WERI-Rb-1 (cell line): ENCODE data around the gene SLC5A1.

ENCODE experiments used
- DNase-seq: peaks from one replicate; pipeline ENCODE4 v3.0.0-alpha.2; 2020
- H3K27ac ChIP-seq: fragments of 250-450 bp; sonication (Bioruptor Pico); 2 replicates; pipeline ENCODE4 v1.5.1; 2020; ENCODE audit warnings: mild to moderate bottlenecking, moderate library complexity
- H3K27me3 ChIP-seq: fragments of 250-450 bp; sonication (Bioruptor Pico); 2 replicates; pipeline ENCODE4 v1.5.1; 2021; ENCODE audit warnings: mild to moderate bottlenecking, low read depth, moderate library complexity; ENCODE audit not compliant: insufficient read depth, severe bottlenecking
- H3K36me3 ChIP-seq: fragments of 250-450 bp; sonication (Bioruptor Pico); 2 replicates; pipeline ENCODE4 v1.5.1; 2020; ENCODE audit warnings: mild to moderate bottlenecking, moderate library complexity
- H3K4me3 ChIP-seq: 2 replicates; pipeline ENCODE4 v1.5.1; 2011; ENCODE audit warnings: low read depth, mild to moderate bottlenecking, control low read depth, low read length
- H3K9me3 ChIP-seq: fragments of 250-450 bp; sonication (Bioruptor Pico); 2 replicates; pipeline ENCODE4 v1.5.1; 2021; ENCODE audit warnings: mild to moderate bottlenecking, moderate library complexity; ENCODE audit not compliant: severe bottlenecking
- TF ChIP-seq, protein P1 (sequence below): IDR thresholded peaks from 2 replicates; pipeline ENCODE4 v1.5.1; 2011; ENCODE audit warnings: low read depth, mild to moderate bottlenecking, control low read depth, inconsistent platforms, low read length

SLC5A1 gene

DNA sequence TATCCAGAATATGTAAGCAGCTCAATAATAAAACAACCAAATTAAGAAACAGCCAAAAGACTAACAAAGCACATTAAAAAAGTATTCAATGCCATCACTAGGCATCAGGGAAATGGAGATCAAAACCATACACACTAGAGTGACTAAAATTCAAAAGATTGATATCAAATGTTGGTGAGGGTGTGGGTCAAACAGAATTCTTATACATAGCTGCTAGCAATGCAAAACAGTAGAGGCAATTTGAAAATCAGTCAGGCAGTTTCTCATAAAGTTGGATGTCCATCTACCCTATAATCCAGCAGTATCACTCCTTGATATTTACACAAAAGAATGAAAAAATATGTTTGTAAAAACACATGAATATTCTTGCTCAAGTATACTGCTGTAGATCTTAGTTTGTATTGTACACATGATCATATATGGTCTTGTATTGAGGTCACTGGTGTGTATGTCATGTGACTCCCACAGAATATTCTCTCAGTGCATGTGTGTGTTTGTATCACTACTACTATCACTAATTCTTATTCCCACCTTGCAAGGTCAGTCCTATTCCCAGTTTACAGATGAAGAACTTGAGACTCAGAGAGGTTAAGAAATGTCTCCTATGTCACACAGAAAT is 54.9 kb downstream of the SLC5A1 start:
- no peak overlapping the region for H3K27ac ChIP-seq
- H3K4me3 ChIP-seq = no peak overlapping the region
- TF ChIP-seq, protein P1, sequence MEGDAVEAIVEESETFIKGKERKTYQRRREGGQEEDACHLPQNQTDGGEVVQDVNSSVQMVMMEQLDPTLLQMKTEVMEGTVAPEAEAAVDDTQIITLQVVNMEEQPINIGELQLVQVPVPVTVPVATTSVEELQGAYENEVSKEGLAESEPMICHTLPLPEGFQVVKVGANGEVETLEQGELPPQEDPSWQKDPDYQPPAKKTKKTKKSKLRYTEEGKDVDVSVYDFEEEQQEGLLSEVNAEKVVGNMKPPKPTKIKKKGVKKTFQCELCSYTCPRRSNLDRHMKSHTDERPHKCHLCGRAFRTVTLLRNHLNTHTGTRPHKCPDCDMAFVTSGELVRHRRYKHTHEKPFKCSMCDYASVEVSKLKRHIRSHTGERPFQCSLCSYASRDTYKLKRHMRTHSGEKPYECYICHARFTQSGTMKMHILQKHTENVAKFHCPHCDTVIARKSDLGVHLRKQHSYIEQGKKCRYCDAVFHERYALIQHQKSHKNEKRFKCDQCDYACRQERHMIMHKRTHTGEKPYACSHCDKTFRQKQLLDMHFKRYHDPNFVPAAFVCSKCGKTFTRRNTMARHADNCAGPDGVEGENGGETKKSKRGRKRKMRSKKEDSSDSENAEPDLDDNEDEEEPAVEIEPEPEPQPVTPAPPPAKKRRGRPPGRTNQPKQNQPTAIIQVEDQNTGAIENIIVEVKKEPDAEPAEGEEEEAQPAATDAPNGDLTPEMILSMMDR = no peak
- no peaks in the 10 kb centered on the region for H3K9me3 ChIP-seq
- DNase-seq = no peak
- H3K36me3 ChIP-seq = no peaks in the 10 kb centered on the region
- peaks cover 15% of the 10 kb centered on the region for H3K27me3 ChIP-seq

DNA sequence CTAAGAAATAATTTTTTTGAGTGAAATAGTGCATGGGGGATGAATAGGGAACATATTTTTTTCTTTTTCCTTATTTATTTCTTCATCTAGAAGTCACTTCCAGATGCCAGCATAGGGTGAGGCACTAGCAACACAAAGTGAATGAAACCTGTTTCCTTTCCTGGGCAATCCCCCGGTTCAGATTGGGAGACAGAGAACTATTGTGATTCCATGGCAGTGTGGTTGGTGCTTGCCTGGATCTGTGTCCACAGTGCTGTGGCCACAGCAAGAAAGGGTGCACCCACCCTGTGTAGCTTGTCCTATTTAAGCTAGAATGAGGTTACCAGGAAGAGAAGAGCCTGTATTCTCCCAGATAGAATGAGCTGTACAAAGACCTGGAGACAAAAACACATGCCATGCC is 57.6 kb downstream of the SLC5A1 start:
- Histone ChIP-seq H3K4me3 (no peak overlapping the region), H3K27ac (no peak overlapping the region), H3K27me3 (peaks cover 29% of the 10 kb centered on the region), H3K36me3 (no peaks in the 10 kb centered on the region), H3K9me3 (no peaks in the 10 kb centered on the region)
- TF ChIP-seq, protein P1 = no peak
- no peak for DNase-seq

DNA sequence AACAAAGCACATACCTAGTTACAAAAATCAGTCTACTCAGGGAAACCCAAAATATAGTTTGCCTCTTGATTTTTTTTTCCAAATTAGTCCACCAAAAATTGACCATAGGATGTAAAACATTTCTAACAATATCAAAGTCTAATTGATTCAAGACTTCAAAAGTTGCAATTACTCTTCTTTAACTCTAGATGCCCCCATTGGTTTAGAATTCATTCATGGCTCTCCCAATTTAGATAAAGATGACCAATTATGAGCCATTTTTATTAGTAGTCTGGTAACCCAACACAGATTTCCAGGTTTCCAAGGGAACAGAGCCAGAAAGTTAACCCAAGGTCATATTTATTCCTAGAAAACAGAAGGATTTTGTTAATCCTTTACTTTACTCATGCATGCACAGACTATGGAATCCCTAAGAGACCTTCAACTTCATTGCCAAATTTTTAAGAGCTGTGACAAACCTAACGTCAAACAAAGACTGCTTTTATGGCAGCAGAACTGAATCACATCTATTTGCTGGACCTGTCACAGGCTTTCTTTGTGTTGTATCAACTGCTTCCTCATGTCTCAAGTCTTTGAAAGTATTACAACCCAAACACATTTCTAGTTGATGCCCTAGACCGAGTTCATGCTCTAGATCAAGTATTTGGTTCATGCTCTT is 60.7 kb downstream of the SLC5A1 start:
- TF ChIP-seq, protein P1 = no peak
- H3K36me3 ChIP-seq = no peaks in the 10 kb centered on the region
- H3K27me3 ChIP-seq = peaks cover 36% of the 10 kb centered on the region
- no peaks in the 10 kb centered on the region for H3K9me3 ChIP-seq
- H3K4me3 ChIP-seq = no peak overlapping the region
- H3K27ac ChIP-seq = no peak overlapping the region
- DNase-seq = no peak

DNA sequence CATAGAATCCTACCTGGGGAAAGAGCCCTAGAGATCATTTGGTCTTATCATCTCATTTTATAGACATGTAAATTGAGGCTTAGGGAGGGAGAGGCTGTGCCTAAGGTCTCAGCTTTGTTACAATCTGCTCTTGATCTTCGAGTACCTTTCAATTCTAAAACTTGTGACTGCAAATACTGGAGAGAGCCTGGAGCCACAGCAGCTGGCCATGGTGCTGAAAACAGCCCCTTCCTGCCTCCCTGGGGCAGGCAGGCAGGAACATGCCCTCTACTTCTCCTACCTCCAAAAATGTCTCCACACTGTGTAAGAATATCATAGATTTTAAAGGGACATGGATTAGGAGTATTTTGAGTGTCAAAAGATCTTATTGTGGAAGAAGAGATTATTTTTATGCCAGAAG is 63.9 kb downstream of the SLC5A1 start:
- TF ChIP-seq, protein P1 = no peak
- no peak for DNase-seq
- H3K4me3 ChIP-seq = no peak overlapping the region
- no peak overlapping the region for H3K27ac ChIP-seq
- H3K9me3 ChIP-seq = no peaks in the 10 kb centered on the region
- no peaks in the 10 kb centered on the region for H3K36me3 ChIP-seq
- peaks cover 44% of the 10 kb centered on the region for H3K27me3 ChIP-seq

DNA sequence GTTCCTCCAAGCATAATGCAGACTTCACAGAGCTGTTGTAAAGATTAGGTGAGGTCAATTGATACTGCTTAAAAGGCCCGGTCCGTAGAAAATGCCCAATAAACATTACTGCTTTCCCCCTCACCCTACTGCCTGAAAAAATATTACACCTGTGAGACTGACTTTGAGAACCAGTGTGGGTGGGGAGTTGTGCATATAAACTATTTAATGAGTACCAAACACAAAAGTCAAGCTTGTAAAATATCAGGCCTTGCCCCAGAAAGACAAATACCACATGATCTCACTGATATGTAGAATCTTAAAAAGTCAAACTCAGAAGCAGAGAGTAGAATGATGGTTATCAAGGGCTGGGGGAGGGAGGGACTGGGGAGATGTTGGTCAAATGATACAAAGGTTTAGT is 69.3 kb downstream of the SLC5A1 start:
- peaks cover 60% of the 10 kb centered on the region for H3K27me3 ChIP-seq
- H3K9me3 ChIP-seq = no peaks in the 10 kb centered on the region
- no peak overlapping the region for H3K4me3 ChIP-seq
- no peaks in the 10 kb centered on the region for H3K36me3 ChIP-seq
- no peak overlapping the region for H3K27ac ChIP-seq
- DNase-seq = no peak
- TF ChIP-seq, protein P1 = no peak
